A673 (cell line): ENCODE measurements around the gene FBXW8.

Experiments
- EZH2 ChIP-seq: fragments of 200-600 bp; sonication (generic); IDR thresholded peaks from 2 replicates; pipeline ENCODE4 v1.6.1; 2017; ENCODE audit warnings: borderline replicate concordance, low read depth, mild to moderate bottlenecking, mixed read lengths, antibody characterized with exemption, low read length; ENCODE audit not compliant: poor library complexity, severe bottlenecking
- TF ChIP-seq, protein P1 (sequence below): fragments of 300-800, 200-600 bp; sonication (generic); conservative IDR thresholded peaks from 2 replicates; pipeline ENCODE4 v1.5.1; 2017; ENCODE audit warnings: low read depth, mild to moderate bottlenecking, antibody characterized with exemption, low read length, moderate library complexity, mixed read lengths

DNA sequence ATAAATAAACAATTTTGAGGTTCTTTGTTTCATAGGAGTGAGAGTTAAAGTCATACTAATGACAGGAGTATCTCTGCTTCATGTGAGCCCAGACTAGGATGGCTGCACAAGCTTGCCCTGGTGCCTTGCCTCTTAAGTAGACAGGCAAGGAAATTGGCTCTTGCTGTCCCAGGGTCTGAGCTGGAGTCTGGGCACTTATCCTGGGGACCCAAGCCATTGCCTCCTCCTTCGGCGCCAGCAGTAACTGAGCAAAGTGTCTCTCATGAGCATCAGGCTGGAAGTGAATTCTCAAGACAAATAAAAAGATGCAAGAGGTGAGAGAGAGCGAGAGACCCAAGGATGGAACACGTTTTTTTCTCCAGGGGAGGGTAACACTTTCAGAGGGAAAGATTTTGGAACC lies 6.9 kb upstream of the FBXW8 start:
- TF ChIP-seq, protein P1, sequence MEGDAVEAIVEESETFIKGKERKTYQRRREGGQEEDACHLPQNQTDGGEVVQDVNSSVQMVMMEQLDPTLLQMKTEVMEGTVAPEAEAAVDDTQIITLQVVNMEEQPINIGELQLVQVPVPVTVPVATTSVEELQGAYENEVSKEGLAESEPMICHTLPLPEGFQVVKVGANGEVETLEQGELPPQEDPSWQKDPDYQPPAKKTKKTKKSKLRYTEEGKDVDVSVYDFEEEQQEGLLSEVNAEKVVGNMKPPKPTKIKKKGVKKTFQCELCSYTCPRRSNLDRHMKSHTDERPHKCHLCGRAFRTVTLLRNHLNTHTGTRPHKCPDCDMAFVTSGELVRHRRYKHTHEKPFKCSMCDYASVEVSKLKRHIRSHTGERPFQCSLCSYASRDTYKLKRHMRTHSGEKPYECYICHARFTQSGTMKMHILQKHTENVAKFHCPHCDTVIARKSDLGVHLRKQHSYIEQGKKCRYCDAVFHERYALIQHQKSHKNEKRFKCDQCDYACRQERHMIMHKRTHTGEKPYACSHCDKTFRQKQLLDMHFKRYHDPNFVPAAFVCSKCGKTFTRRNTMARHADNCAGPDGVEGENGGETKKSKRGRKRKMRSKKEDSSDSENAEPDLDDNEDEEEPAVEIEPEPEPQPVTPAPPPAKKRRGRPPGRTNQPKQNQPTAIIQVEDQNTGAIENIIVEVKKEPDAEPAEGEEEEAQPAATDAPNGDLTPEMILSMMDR: no peak
- TF ChIP-seq EZH2: no peak
